Neuronal stem cell (in vitro differentiated cells): ENCODE data around the gene MDM1.

Experiments used
- DNase-seq: peaks from one replicate; pipeline ENCODE4 v3.0.0-alpha.2; 2013; ENCODE audit warnings: low spot score
- H2AFZ ChIP-seq: one replicate; pipeline ENCODE4 v1.6.1; 2013; ENCODE audit warnings: mild to moderate bottlenecking, low read length, inconsistent platforms
- H2AK5ac ChIP-seq: 2 replicates; pipeline ENCODE4 v1.6.1; 2013; ENCODE audit warnings: low read depth, mild to moderate bottlenecking, inconsistent platforms, low read length, moderate library complexity, mixed read lengths
- H2BK120ac ChIP-seq: 2 replicates; pipeline ENCODE4 v1.6.1; 2013; ENCODE audit warnings: low read depth, mild to moderate bottlenecking, inconsistent platforms, low read length, moderate library complexity, mixed read lengths
- H2BK12ac ChIP-seq: one replicate; pipeline ENCODE4 v1.6.1; 2013; ENCODE audit warnings: low read length, inconsistent platforms
- H2BK15ac ChIP-seq: 2 replicates; pipeline ENCODE4 v1.6.1; 2013; ENCODE audit warnings: mild to moderate bottlenecking, low read length, inconsistent platforms, mixed read lengths
- H2BK5ac ChIP-seq: one replicate; pipeline ENCODE4 v1.6.1; 2013; ENCODE audit warnings: inconsistent platforms, mild to moderate bottlenecking, low read length, moderate library complexity
- H3K14ac ChIP-seq: one replicate; pipeline ENCODE4 v1.6.1; 2013; ENCODE audit warnings: low read length, inconsistent platforms
- H3K18ac ChIP-seq: 2 replicates; pipeline ENCODE4 v1.6.1; 2013; ENCODE audit warnings: low read length, inconsistent platforms
- H3K23ac ChIP-seq: 2 replicates; pipeline ENCODE4 v1.6.1; 2013; ENCODE audit warnings: low read depth, mild to moderate bottlenecking, mixed read lengths, low read length, inconsistent platforms; ENCODE audit not compliant: poor library complexity
- H3K27ac ChIP-seq: replicated peaks from 3 replicates; pipeline ENCODE4 v1.5.1; 2013; ENCODE audit warnings: low read length, inconsistent platforms
- H3K27me3 ChIP-seq, 3 experiments: 2 replicates each; pipeline ENCODE4 v1.6.1; 2013; ENCODE audit warnings: low read length in 3 of 3, mild to moderate bottlenecking in 2 of 3, inconsistent platforms in 1 of 3, low read depth in 1 of 3, mixed read lengths in 1 of 3, moderate library complexity in 1 of 3; ENCODE audit not compliant: control insufficient read depth in 3 of 3, insufficient read depth in 3 of 3
- H3K36me3 ChIP-seq, 2 donors: replicated peaks in 1 of 2; 2 replicates each; pipeline ENCODE4 v1.6.1; 2013; ENCODE audit warnings: low read length in 2 of 2; ENCODE audit not compliant: control insufficient read depth in 2 of 2, insufficient read depth in 2 of 2
- H3K4ac ChIP-seq: 2 replicates; pipeline ENCODE4 v1.6.1; 2013; ENCODE audit warnings: inconsistent platforms, mild to moderate bottlenecking, low read length, moderate library complexity
- H3K4me1 ChIP-seq, 2 donors: 1 replicate in 1 of 2; 2 replicates in 1 of 2; pipeline ENCODE4 v1.6.1; 2013; ENCODE audit warnings: low read length in 2 of 2, low read depth in 1 of 2; ENCODE audit not compliant: control insufficient read depth in 2 of 2, insufficient read depth in 1 of 2
- H3K4me2 ChIP-seq: one replicate; pipeline ENCODE4 v1.6.1; 2013; ENCODE audit warnings: mild to moderate bottlenecking, low read length, inconsistent platforms; ENCODE audit not compliant: insufficient read depth, poor library complexity, severe bottlenecking
- H3K4me3 ChIP-seq, 2 donors: 2 replicates each; pipeline ENCODE4 v1.5.1; 2013; ENCODE audit warnings: low read length in 2 of 2, mild to moderate bottlenecking in 2 of 2, inconsistent platforms in 1 of 2, moderate library complexity in 1 of 2
- H3K79me1 ChIP-seq: one replicate; pipeline ENCODE4 v1.6.1; 2013; ENCODE audit warnings: low read depth, mild to moderate bottlenecking, inconsistent platforms, low read length, moderate library complexity
- H3K9ac ChIP-seq: one replicate; pipeline ENCODE4 v1.6.1; 2013; ENCODE audit warnings: mild to moderate bottlenecking, low read depth, low read length, inconsistent platforms; ENCODE audit not compliant: poor library complexity
- H3K9me3 ChIP-seq, 2 donors: replicated peaks in 1 of 2; 2 replicates each; pipeline versions ENCODE3 to v1.6.1; 2013; ENCODE audit warnings: low read length in 2 of 2, mild to moderate bottlenecking in 2 of 2, inconsistent platforms in 1 of 2, low read depth in 1 of 2, mixed read lengths in 1 of 2, moderate library complexity in 1 of 2; ENCODE audit not compliant: control insufficient read depth in 2 of 2, insufficient read depth in 1 of 2
- H4K8ac ChIP-seq: one replicate; pipeline ENCODE4 v1.6.1; 2013; ENCODE audit warnings: low read depth, mild to moderate bottlenecking, inconsistent platforms, low read length, moderate library complexity
- H4K91ac ChIP-seq: one replicate; pipeline ENCODE4 v1.6.1; 2013; ENCODE audit warnings: low read length, low read depth, mild to moderate bottlenecking, inconsistent platforms; ENCODE audit not compliant: poor library complexity
- WGBS, 2 donors: extraction: QIAGEN DNeasy Blood & Tissue Kit; methylation state at CpG; one replicate each; pipeline ENCODE4 v1.1.7; 2013; ENCODE audit warnings: missing lambda C conversion rate in 2 of 2, mixed read lengths in 1 of 2; ENCODE audit not compliant: insufficient read length in 2 of 2, insufficient replicate concordance in 1 of 2; ENCODE audit errors: extremely low coverage in 2 of 2; 5-methylcytosine and 5-hydroxymethylcytosine counted together

MDM1 gene

DNA sequence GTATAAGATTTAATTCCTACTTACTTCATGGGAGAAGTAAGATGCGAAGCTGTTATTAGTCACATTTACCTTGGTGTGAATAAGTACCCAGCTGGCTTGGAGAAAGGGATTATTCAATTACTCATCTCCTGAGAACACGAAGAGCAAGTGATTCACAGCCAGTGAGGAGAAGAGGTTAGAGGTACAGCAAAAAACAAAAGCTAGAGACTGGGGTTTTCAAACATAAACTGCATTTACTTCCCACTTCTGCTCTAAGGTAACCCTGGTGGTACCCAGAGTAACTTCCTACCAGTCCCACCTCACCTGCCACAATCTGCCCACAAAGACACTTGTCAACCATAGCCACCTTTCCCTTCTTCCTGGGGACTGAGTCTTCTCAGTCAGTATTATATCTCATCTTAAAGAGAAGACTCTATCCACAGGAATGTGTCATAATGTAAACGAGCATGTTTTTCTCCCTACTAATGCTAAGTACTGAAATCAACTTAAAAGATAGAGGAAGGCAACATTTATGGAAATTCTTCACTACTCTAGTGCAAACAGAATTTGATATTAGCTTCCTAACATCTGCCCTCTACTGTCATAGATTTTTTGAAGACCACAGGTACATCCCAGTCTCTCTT lies 72.7 kb downstream of the MDM1 start:
- no peak overlapping the region for H3K4me3 ChIP-seq
- no peak overlapping the region for H3K14ac ChIP-seq
- no peak overlapping the region for H3K18ac ChIP-seq
- peaks cover 0 to 1% of the 10 kb centered on the region in 2 donors for H3K4me1 ChIP-seq
- no CpG with 5 or more reads among the region's 3 CpGs for WGBS, 2 donors
- H2BK5ac ChIP-seq = no peak overlapping the region
- no peak overlapping the region for H4K8ac ChIP-seq
- H2AFZ ChIP-seq = no peak overlapping the region
- peaks cover 0 to 3% (median 0%) of the 10 kb centered on the region in 3 experiments for H3K27me3 ChIP-seq
- H3K9ac ChIP-seq = no peak overlapping the region
- H3K36me3 ChIP-seq = no peaks in the 10 kb centered on the region
- no peaks in the 10 kb centered on the region for H3K9me3 ChIP-seq
- DNase-seq = no peak
- H2AK5ac ChIP-seq = no peak overlapping the region
- no peak overlapping the region for H3K4me2 ChIP-seq
- no peak overlapping the region for H2BK12ac ChIP-seq
- no peak overlapping the region for H2BK120ac ChIP-seq
- no peak overlapping the region for H3K4ac ChIP-seq
- H2BK15ac ChIP-seq = no peak overlapping the region
- no peak overlapping the region for H3K23ac ChIP-seq
- H3K79me1 ChIP-seq = no peaks in the 10 kb centered on the region
- no peak overlapping the region for H3K27ac ChIP-seq
- H4K91ac ChIP-seq = no peak overlapping the region

- Histone ChIP-seq H3K4me3 (no peak within 1 kb of the TSS), H3K27ac (no peak within 1 kb of the TSS), H3K23ac (peak within 1 kb of the TSS; percentile 19), H3K4me1 (peaks cover 1 to 2% of the 10 kb centered on the region in 2 donors), H2BK12ac (no peak within 1 kb of the TSS), H3K9ac (no peak within 1 kb of the TSS), H3K14ac (no peak within 1 kb of the TSS), H3K27me3 (peaks cover 0 to 1% (median 0%) of the 10 kb centered on the region in 3 experiments), H3K9me3 (peaks cover 0 to 2% of the 10 kb centered on the region in 2 donors), H2BK5ac (no peak within 1 kb of the TSS), H3K18ac (no peak within 1 kb of the TSS), H2BK120ac (no peak within 1 kb of the TSS), H4K91ac (no peak within 1 kb of the TSS), H2AFZ (no peak within 1 kb of the TSS), H3K4me2 (no peak within 1 kb of the TSS), H3K36me3 (no peaks in the 10 kb centered on the region), H3K79me1 (no peaks in the 10 kb centered on the region), H2BK15ac (no peak within 1 kb of the TSS), H4K8ac (no peak within 1 kb of the TSS), H2AK5ac (no peak within 1 kb of the TSS), H3K4ac (no peak within 1 kb of the TSS)
- no CpG with 5 or more reads among the region's 7 CpGs for WGBS, 2 donors
- no peak for DNase-seq
Measured at GRCh38 chr12:68253504-68253903, 78.7 kb downstream of the MDM1 start, which contains the start of gene IL22. Gene IL22 (minus strand): TSS chr12:68253604. CDS start chr12:68253448, 156 bp downstream.

- Histone ChIP-seq H3K4me1 (peaks cover 1 to 2% of the 10 kb centered on the region in 2 donors), H3K9me3 (peaks cover 0 to 2% of the 10 kb centered on the region in 2 donors), H3K18ac (no peak overlapping the region), H4K8ac (no peak overlapping the region), H3K4me3 (no peak overlapping the region), H3K14ac (no peak overlapping the region), H3K4ac (no peak overlapping the region), H3K27ac (no peak overlapping the region), H2BK5ac (no peak overlapping the region), H3K4me2 (no peak overlapping the region), H4K91ac (no peak overlapping the region), H2BK120ac (no peak overlapping the region), H2AFZ (no peak overlapping the region), H3K9ac (no peak overlapping the region), H3K79me1 (no peaks in the 10 kb centered on the region), H3K23ac (peak overlapping the region; percentile 19), H2AK5ac (no peak overlapping the region), H2BK12ac (no peak overlapping the region), H3K36me3 (no peaks in the 10 kb centered on the region), H2BK15ac (no peak overlapping the region), H3K27me3 (peaks cover 0 to 1% (median 0%) of the 10 kb centered on the region in 3 experiments)
- WGBS, 2 donors = no CpG with 5 or more reads among the region's 5 CpGs
- DNase-seq = no peak
Measured at GRCh38 chr12:68252077-68252476, 80.1 kb downstream of the MDM1 start.

DNA sequence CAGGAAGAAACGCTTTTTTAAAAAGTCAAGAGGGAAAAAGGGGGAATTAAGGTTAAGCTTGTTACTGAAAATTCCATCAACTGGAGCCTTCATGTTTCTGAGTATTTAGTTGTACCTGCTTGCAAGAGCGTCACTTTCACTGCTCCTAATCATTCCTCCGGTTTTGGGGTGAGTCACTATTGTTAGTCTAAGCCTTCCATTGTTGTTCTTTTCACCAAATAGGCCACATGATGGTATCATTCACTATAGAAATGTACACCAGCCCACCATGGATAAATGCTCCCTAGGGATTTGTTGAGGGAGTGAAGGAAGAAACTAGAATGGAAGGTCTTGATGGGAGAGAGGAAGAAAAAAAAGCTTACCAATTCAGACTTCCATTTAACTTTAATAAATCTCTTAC lies 81.7 kb downstream of the MDM1 start:
- Histone ChIP-seq H3K36me3 (no peaks in the 10 kb centered on the region), H2BK5ac (no peak overlapping the region), H4K8ac (no peak overlapping the region), H3K14ac (no peak overlapping the region), H3K18ac (no peak overlapping the region), H3K4me1 (peaks cover 3 to 8% of the 10 kb centered on the region in 2 donors), H2AFZ (no peak overlapping the region), H3K27me3 (peaks cover 0 to 1% (median 0%) of the 10 kb centered on the region in 3 experiments), H2BK15ac (no peak overlapping the region), H3K4me2 (no peak overlapping the region), H2BK120ac (no peak overlapping the region), H3K4ac (no peak overlapping the region), H3K9ac (no peak overlapping the region), H3K4me3 (no peak overlapping the region), H4K91ac (no peak overlapping the region), H2AK5ac (no peak overlapping the region), H2BK12ac (no peak overlapping the region), H3K79me1 (no peaks in the 10 kb centered on the region), H3K9me3 (peaks cover 0 to 6% of the 10 kb centered on the region in 2 donors), H3K23ac (no peak overlapping the region), H3K27ac (no peak overlapping the region)
- DNase-seq = peak; percentile 24
- WGBS, 2 donors = no CpG with 5 or more reads among the region's 3 CpGs
